Measurements from ENCODE around the gene REG1B.

DNA sequence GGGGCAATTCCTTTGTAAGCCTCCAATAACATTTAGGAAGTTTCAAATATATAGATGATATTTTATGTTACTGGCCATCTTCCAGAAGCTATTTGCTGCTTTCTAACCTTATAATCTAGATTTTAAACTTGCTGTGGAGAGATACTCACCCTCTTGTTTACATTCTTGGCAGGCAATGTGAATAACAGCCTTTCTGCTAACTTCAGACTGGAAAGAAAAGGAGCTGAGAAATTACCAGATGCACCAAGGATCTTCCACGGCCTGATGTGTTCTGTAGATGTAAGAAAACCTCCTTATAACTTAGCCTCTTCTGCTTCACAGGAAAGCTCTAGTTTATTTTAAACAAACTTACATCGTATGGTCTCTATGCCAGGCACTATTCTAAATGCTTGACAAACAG lies 16.7 kb downstream of the REG1B start:
- TF ChIP-seq, protein P1, sequence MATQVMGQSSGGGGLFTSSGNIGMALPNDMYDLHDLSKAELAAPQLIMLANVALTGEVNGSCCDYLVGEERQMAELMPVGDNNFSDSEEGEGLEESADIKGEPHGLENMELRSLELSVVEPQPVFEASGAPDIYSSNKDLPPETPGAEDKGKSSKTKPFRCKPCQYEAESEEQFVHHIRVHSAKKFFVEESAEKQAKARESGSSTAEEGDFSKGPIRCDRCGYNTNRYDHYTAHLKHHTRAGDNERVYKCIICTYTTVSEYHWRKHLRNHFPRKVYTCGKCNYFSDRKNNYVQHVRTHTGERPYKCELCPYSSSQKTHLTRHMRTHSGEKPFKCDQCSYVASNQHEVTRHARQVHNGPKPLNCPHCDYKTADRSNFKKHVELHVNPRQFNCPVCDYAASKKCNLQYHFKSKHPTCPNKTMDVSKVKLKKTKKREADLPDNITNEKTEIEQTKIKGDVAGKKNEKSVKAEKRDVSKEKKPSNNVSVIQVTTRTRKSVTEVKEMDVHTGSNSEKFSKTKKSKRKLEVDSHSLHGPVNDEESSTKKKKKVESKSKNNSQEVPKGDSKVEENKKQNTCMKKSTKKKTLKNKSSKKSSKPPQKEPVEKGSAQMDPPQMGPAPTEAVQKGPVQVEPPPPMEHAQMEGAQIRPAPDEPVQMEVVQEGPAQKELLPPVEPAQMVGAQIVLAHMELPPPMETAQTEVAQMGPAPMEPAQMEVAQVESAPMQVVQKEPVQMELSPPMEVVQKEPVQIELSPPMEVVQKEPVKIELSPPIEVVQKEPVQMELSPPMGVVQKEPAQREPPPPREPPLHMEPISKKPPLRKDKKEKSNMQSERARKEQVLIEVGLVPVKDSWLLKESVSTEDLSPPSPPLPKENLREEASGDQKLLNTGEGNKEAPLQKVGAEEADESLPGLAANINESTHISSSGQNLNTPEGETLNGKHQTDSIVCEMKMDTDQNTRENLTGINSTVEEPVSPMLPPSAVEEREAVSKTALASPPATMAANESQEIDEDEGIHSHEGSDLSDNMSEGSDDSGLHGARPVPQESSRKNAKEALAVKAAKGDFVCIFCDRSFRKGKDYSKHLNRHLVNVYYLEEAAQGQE (IDR thresholded peaks at IDR 0.05; ENCODE audit: insufficient read depth in 1 of 2, low read depth in 2 of 2, low read length in 1 of 2): no peak
- TF ChIP-seq POLR2AphosphoS5 (IDR thresholded peaks at IDR 0.05; ENCODE audit: low read depth, low read length): no peak
- TF ChIP-seq, protein P2, sequence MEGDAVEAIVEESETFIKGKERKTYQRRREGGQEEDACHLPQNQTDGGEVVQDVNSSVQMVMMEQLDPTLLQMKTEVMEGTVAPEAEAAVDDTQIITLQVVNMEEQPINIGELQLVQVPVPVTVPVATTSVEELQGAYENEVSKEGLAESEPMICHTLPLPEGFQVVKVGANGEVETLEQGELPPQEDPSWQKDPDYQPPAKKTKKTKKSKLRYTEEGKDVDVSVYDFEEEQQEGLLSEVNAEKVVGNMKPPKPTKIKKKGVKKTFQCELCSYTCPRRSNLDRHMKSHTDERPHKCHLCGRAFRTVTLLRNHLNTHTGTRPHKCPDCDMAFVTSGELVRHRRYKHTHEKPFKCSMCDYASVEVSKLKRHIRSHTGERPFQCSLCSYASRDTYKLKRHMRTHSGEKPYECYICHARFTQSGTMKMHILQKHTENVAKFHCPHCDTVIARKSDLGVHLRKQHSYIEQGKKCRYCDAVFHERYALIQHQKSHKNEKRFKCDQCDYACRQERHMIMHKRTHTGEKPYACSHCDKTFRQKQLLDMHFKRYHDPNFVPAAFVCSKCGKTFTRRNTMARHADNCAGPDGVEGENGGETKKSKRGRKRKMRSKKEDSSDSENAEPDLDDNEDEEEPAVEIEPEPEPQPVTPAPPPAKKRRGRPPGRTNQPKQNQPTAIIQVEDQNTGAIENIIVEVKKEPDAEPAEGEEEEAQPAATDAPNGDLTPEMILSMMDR (IDR thresholded peaks at IDR 0.05): no peak
